Heart left ventricle (tissue), 16 donors: ENCODE data around the gene PCDHA10. TPM values are rescaled to one million over a fixed set of nuclear protein-coding genes. Genes with fewer than 3 reads are reported as not detected.

Source experiments
- ATAC-seq, 4 donors: fragments of 200-7000 bp; cut with Tn5 transposase; one replicate each; pipeline ENCODE4 v1.9.1; 2020 to 2022; ENCODE audit warnings: moderate library complexity in 4 of 4, mild to moderate bottlenecking in 3 of 4, moderate number of reproducible peaks in 1 of 4
- DNase-seq, 5 donors: peaks; one replicate each; pipeline ENCODE4 v3.0.0-alpha.2; 2020
- H3K27ac ChIP-seq, 12 donors: fragments of 200-600 bp; sonication (generic) in 4 of 12; one replicate each; pipeline versions ENCODE4 v1.5.0 to v1.8.0; 2016 to 2022; ENCODE audit warnings: mild to moderate bottlenecking in 2 of 12
- H3K27me3 ChIP-seq, 9 donors: fragments of 200-600 bp; sonication (generic) in 2 of 9; one replicate each; pipeline versions ENCODE4 v1.5.1 to v1.8.0; 2016 to 2022; ENCODE audit warnings: mild to moderate bottlenecking in 3 of 9
- H3K36me3 ChIP-seq, 9 donors: fragments of 200-600 bp; sonication (generic) in 2 of 9; one replicate each; pipeline versions ENCODE4 v1.5.0 to v1.8.0; 2018 to 2022; ENCODE audit warnings: mild to moderate bottlenecking in 2 of 9
- H3K4me1 ChIP-seq, 12 donors: fragments of 200-600 bp; sonication (generic) in 4 of 12; one replicate each; pipeline versions ENCODE4 v1.5.0 to v1.8.0; 2016 to 2022; ENCODE audit warnings: mild to moderate bottlenecking in 3 of 12
- H3K4me3 ChIP-seq, 12 donors: fragments of 200-600 bp; sonication (generic) in 4 of 12; one replicate each; pipeline versions ENCODE4 v1.5.0 to v1.8.0; 2017 to 2022; ENCODE audit warnings: mild to moderate bottlenecking in 9 of 12, moderate library complexity in 4 of 12
- H3K9me3 ChIP-seq, 12 donors: fragments of 200-600 bp; sonication (generic) in 4 of 12; one replicate each; pipeline versions ENCODE4 v1.5.0 to v1.8.0; 2016 to 2022; ENCODE audit warnings: mild to moderate bottlenecking in 1 of 12
- POLR2A ChIP-seq, 2 donors: fragments of 450-650 bp; IDR thresholded peaks; one replicate each; pipeline ENCODE4 v1.6.1; 2017; ENCODE audit warnings: antibody characterized with exemption in 2 of 2, mild to moderate bottlenecking in 2 of 2, moderate library complexity in 2 of 2
- WGBS, 4 donors: extraction: QIAGEN DNeasy Blood & Tissue Kit in 2 of 4; methylation state at CpG; one replicate each; pipeline versions ENCODE4 v1.1.5 to v1.1.7; 2013 to 2018; 5-methylcytosine and 5-hydroxymethylcytosine counted together
- intact Hi-C, 10 donors: fragments of 100-400 bp; cut with DNase I; formaldehyde crosslinking; loops; one replicate each; pipeline versions ENCODE4 v1.11.1 to v1.14.2; 2022
- polyA plus RNA-seq, 2 donors: library from polyadenylated mRNA; stranded (reverse); fragments of 200-250 nt; gene quantifications; one replicate each; pipeline ENCODE4 v1.2.3, GENCODE V29; 2013
- total RNA-seq, 9 donors: library from RNA; depleted of rRNA in 2 of 9; stranded (reverse); fragments of >200 nt in 2 of 9; fragmentation: NEBNext Ultra II Directional in 3 of 9; extraction: Animal tissue kit (Norgen Biotek cat#: 25700) in 3 of 9; gene quantifications; one replicate each; pipeline versions ENCODE4 v1.1.0 to v1.2.4, GENCODE V29; 2016 to 2023
- TF ChIP-seq, protein P1 (sequence below), 12 donors: fragments of 200-600 bp; sonication (generic) in 4 of 12; IDR thresholded peaks; one replicate each; pipeline versions ENCODE4 v1.5.0 to v1.8.0; 2018 to 2022; ENCODE audit warnings: antibody characterized with exemption in 12 of 12, mild to moderate bottlenecking in 5 of 12
- donor health status: ischemic (EF 13 %, LVEDD 7.1; RV severe dilation, severe dysfunction).
- donor health status: healthy with polysubstance abuse.
- donor health status: DM: no; HTN: yes; CAD: no.
- donor health status: DM: no; HTN: no; CAD: no.
- donor health status: ischemic (EF 25% LVEDD 6.9; RV normal size, moderate dysfunction).
- donor health status: ischemic (EF 25% LVEDD 5.7; RV mildly dilated, moderate dysfunction).
- donor health status: healthy.
- donor health status: DM: yes; HTN: yes; CAD: no.
- donor health status: ischemic (EF 35%, LVEDD 5.7; RV mildly dilated, moderate dysfunction).
- donor health status: nonischemic (EF 11% LVEDD 7.7; RV severe dilation, severe dysfunction).
- donor health status: DM: yes; HTN: yes; CAD: no.
- donor health status: PGD.
- donor health status: ischemic (EF 29% LVEDD 5.4; RV normal size, mild dysfunction).
- donor health status: nonischemic (EF 23%, LVEDD 6.1; RV moderate dilation, normal function).

PCDHA10 gene
- total and polyA plus RNA-seq, 11 donors = under 0.01 to 0.41 (median 0.15) TPM; not detected in 2

DNA sequence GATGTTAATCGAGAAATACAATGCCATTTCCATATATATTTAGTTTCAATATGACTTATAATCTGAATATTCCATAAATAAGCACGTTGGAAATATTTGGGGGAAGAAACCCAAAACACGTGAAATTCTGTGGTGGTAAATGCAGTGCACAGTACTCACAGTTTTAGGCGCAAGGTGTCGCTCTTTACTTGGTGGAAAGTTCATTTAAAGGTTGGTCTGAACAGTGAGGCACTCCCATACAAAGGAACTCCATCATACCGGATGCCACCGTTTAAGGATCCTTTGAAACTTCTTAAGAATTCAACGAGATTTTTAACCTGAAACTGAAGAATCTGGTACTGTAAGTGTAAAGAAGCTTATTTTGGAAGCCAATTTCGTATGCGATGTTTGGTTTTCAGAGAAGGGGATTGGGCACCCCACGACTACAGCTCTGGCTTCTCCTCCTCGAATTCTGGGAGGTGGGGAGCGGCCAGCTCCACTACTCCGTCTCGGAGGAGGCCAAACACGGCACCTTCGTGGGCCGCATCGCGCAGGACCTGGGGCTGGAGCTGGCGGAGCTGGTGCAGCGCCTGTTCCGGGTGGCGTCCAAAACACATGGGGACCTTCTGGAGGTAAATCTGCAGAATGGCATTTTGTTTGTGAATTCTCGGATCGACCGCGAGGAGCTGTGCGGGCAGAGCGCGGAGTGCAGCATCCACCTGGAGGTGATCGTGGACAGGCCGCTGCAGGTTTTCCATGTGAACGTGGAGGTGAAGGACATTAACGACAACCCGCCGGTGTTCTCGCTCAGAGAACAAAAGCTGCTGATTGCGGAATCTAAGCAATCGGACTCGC lies 13.2 kb downstream of the PCDHA10 start, which contains the start of gene PCDHA11:
Gene PCDHA11 (plus strand): TSS at position 237 of the 834 bp plus-strand sequence. CDS start 147 bp downstream, at position 384.
- Histone ChIP-seq H3K36me3 (no peaks in the 10 kb centered on the region), H3K4me1 (no peaks in the 10 kb centered on the region), H3K27ac (no peak within 1 kb of the TSS), H3K9me3 (peaks cover 0 to 31% (median 16%) of the 10 kb centered on the region in 12 donors), H3K4me3 (peak within 1 kb of the TSS in 2 of 12 donors; percentile 8 to 16), H3K27me3 (peaks cover 0 to 77% (median 11%) of the 10 kb centered on the region in 9 donors)
- TF ChIP-seq, protein P1, sequence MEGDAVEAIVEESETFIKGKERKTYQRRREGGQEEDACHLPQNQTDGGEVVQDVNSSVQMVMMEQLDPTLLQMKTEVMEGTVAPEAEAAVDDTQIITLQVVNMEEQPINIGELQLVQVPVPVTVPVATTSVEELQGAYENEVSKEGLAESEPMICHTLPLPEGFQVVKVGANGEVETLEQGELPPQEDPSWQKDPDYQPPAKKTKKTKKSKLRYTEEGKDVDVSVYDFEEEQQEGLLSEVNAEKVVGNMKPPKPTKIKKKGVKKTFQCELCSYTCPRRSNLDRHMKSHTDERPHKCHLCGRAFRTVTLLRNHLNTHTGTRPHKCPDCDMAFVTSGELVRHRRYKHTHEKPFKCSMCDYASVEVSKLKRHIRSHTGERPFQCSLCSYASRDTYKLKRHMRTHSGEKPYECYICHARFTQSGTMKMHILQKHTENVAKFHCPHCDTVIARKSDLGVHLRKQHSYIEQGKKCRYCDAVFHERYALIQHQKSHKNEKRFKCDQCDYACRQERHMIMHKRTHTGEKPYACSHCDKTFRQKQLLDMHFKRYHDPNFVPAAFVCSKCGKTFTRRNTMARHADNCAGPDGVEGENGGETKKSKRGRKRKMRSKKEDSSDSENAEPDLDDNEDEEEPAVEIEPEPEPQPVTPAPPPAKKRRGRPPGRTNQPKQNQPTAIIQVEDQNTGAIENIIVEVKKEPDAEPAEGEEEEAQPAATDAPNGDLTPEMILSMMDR (IDR thresholded peaks at IDR 0.05) = peak in 2 of 12 donors; percentile 19 to 29
- no peak for TF ChIP-seq POLR2A (IDR thresholded peaks at IDR 0.05)
- 12 to 22% (median 15%) methylated on average over 41 of the region's 41 CpGs for WGBS, 4 donors
- intact Hi-C loops = loop anchor here in 2 of 10 donors (5.0 to 10.0 kb wide), 2 partner anchors 173 to 176 kb away; no protein-coding TSS in a partner anchor
- no peak for DNase-seq
- no peak for ATAC-seq

DNA sequence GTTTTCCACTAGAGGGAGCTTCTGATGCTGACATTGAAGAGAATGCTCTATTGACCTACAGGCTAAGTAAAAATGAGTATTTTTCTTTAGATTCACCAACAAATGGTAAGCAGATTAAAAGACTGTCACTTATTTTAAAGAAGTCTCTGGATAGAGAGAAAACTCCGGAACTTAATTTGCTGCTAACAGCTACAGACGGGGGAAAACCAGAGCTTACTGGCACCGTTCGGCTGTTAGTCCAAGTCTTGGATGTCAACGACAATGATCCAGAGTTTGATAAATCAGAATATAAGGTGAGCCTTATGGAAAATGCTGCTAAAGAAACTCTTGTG lies 13.8 kb downstream of the PCDHA10 start:
- ATAC-seq (no peak), DNase-seq (no peak)
- no peaks in the 10 kb centered on the region for H3K36me3 ChIP-seq
- H3K4me1 ChIP-seq = no peaks in the 10 kb centered on the region
- H3K27me3 ChIP-seq = peaks cover 0 to 81% (median 13%) of the 10 kb centered on the region in 9 donors
- WGBS, 4 donors = 50 to 57% (median 52%) methylated on average over 5 of the region's 5 CpGs
- TF ChIP-seq, protein P1 (IDR thresholded peaks at IDR 0.05) = peak in 2 of 12 donors; percentile 7 to 18
- no peak for TF ChIP-seq POLR2A (IDR thresholded peaks at IDR 0.05)
- H3K27ac ChIP-seq = no peak overlapping the region
- intact Hi-C loops = loop anchor here in 2 of 10 donors (5.0 to 10.0 kb wide), 2 partner anchors 173 to 175 kb away; no protein-coding TSS in a partner anchor
- H3K9me3 ChIP-seq = peaks cover 0 to 30% (median 15%) of the 10 kb centered on the region in 12 donors
- no peak overlapping the region for H3K4me3 ChIP-seq

DNA sequence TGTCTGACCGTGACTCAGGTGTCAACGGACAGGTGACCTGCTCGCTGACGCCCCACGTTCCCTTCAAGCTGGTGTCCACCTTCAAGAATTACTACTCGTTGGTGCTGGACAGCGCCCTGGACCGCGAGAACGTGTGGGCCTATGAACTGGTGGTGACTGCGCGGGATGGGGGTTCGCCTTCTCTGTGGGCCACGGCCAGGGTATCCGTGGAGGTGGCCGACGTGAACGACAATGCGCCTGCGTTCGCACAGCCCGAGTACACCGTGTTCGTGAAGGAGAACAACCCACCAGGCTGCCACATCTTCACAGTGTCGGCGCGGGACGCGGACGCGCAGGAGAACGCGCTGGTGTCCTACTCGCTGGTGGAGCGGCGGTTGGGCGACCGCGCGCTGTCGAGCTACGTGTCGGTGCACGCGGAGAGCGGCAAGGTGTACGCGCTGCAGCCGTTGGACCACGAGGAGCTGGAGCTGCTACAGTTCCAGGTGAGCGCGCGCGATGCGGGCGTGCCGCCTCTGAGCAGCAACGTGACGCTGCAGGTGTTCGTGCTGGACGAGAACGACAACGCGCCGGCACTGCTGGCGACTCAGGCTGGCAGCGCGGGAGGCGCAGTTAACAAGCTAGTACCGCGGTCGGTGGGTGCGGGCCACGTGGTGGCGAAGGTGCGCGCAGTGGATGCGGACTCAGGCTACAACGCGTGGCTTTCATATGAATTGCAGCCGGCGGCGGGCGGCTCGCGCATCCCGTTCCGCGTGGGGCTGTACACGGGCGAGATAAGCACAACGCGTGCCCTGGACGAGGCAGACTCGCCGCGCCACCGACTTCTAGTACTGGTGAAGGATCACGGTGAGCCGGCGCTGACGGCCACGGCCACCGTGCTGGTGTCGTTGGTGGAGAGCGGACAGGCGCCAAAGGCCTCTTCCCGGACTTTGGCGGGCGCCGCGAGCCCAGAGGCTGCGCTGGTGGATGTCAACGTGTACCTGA lies 14.8 kb downstream of the PCDHA10 start:
- H3K9me3 ChIP-seq = peaks cover 0 to 38% (median 16%) of the 10 kb centered on the region in 12 donors
- DNase-seq = peak in 1 of 5 donors; percentile 55
- TF ChIP-seq, protein P1 (IDR thresholded peaks at IDR 0.05) = no peak
- no peak for TF ChIP-seq POLR2A (IDR thresholded peaks at IDR 0.05)
- no peak for ATAC-seq
- H3K36me3 ChIP-seq = no peaks in the 10 kb centered on the region
- intact Hi-C loops = loop anchor here in 1 of 10 donors (10.0 kb wide), 1 partner anchor 174 kb away; no protein-coding TSS in a partner anchor
- H3K27ac ChIP-seq = no peak overlapping the region
- no peaks in the 10 kb centered on the region for H3K4me1 ChIP-seq
- peaks cover 0 to 84% (median 18%) of the 10 kb centered on the region in 9 donors for H3K27me3 ChIP-seq
- H3K4me3 ChIP-seq = no peak overlapping the region
- WGBS, 4 donors = 35 to 53% (median 48%) methylated on average over 56 to 114 of the region's 114 CpGs
